ENCODE measurements around the gene DOCK3.
"Not testable (repeated sequence)": the region's sequence is repeated elsewhere in the genome, so short reads cannot be mapped to it uniquely, and the experiment has no call there.

DOCK3 gene

GRCh38 chr3:51199296-51199695 lies 524.6 kb downstream of the DOCK3 start:
- DNase-seq (ENCODE audit: low read depth in 2 of 2): not testable (repeated sequence)

GRCh38 chr3:51216291-51216690 lies 541.6 kb downstream of the DOCK3 start:
- DNase-seq (ENCODE audit: low read depth in 2 of 2): no peak

GRCh38 chr3:51221959-51222358 lies 547.2 kb downstream of the DOCK3 start:
- no peak for DNase-seq (ENCODE audit: low read depth in 2 of 2)

- DNase-seq (ENCODE audit: low read depth in 2 of 2): no peak
Observed at GRCh38 chr3:51224283-51224682, 549.6 kb downstream of the DOCK3 start.

- DNase-seq (ENCODE audit: low read depth in 2 of 2): no peak
Observed at GRCh38 chr3:51224843-51225242, 550.1 kb downstream of the DOCK3 start.

GRCh38 chr3:51242939-51243338 lies 568.2 kb downstream of the DOCK3 start:
- DNase-seq (ENCODE audit: low read depth in 2 of 2): no peak

GRCh38 chr3:51243924-51244323 lies 569.2 kb downstream of the DOCK3 start:
- DNase-seq (ENCODE audit: low read depth in 2 of 2): no peak

- no peak for DNase-seq (ENCODE audit: low read depth in 2 of 2)
Observed at GRCh38 chr3:51245867-51246266, 571.1 kb downstream of the DOCK3 start.

- no peak for DNase-seq (ENCODE audit: low read depth in 2 of 2)
Observed at GRCh38 chr3:51257870-51258269, 583.1 kb downstream of the DOCK3 start.

- DNase-seq (ENCODE audit: low read depth in 2 of 2): not testable (repeated sequence)
Observed at GRCh38 chr3:51264166-51264565, 589.4 kb downstream of the DOCK3 start.

GRCh38 chr3:51268132-51268531 lies 593.4 kb downstream of the DOCK3 start:
- no peak for DNase-seq (ENCODE audit: low read depth in 2 of 2)

GRCh38 chr3:51269466-51269865 lies 594.7 kb downstream of the DOCK3 start:
- DNase-seq (ENCODE audit: low read depth in 2 of 2): no peak

GRCh38 chr3:51270559-51270958 lies 595.8 kb downstream of the DOCK3 start:
- no peak for DNase-seq (ENCODE audit: low read depth in 2 of 2)

- no peak for DNase-seq (ENCODE audit: low read depth in 2 of 2)
Observed at GRCh38 chr3:51271172-51271571, 596.4 kb downstream of the DOCK3 start.

- DNase-seq (ENCODE audit: low read depth in 2 of 2): no peak
Observed at GRCh38 chr3:51274052-51274451, 599.3 kb downstream of the DOCK3 start.

GRCh38 chr3:51275111-51275805 lies 600.5 kb downstream of the DOCK3 start:
- no peak for DNase-seq (ENCODE audit: low read depth in 2 of 2)

- DNase-seq (ENCODE audit: low read depth in 2 of 2): no peak
Observed at GRCh38 chr3:51276046-51276445, 601.3 kb downstream of the DOCK3 start.

- DNase-seq (ENCODE audit: low read depth in 2 of 2): no peak
Observed at GRCh38 chr3:51279448-51279847, 604.7 kb downstream of the DOCK3 start.

- no peak for DNase-seq (ENCODE audit: low read depth in 2 of 2)
Observed at GRCh38 chr3:51280176-51280575, 605.4 kb downstream of the DOCK3 start.

GRCh38 chr3:51282931-51283330 lies 608.2 kb downstream of the DOCK3 start:
- no peak for DNase-seq (ENCODE audit: low read depth in 2 of 2)

GRCh38 chr3:51283421-51283820 lies 608.7 kb downstream of the DOCK3 start:
- no peak for DNase-seq (ENCODE audit: low read depth in 2 of 2)

GRCh38 chr3:51295625-51296024 lies 620.9 kb downstream of the DOCK3 start:
- no peak for DNase-seq (ENCODE audit: low read depth in 2 of 2)

- DNase-seq (ENCODE audit: low read depth in 2 of 2): no peak
Observed at GRCh38 chr3:51297333-51297732, 622.6 kb downstream of the DOCK3 start.

- no peak for DNase-seq (ENCODE audit: low read depth in 2 of 2)
Observed at GRCh38 chr3:51304230-51304629, 629.5 kb downstream of the DOCK3 start.

Data from stimulated activated CD4-positive, alpha-beta T cell treated with anti-CD3 and anti-CD28 coated beads, Interleukin-4, amount 100 ng/mL, for 48 hours (primary cell).